K562 (cell line): ENCODE results near the gene ZNF426. TPM values are rescaled to one million over a fixed set of nuclear protein-coding genes. Genes with fewer than 3 reads are reported as not detected.

ENCODE experiments used
- ATAC-seq: fragments of 200-7000 bp; cut with Tn5 transposase; 3 replicates; pipeline ENCODE4 v1.9.1; 2020; ENCODE audit warnings: moderate library complexity
- BruUV-seq: library from RNA; stranded (reverse); fragments of 400-500 nt; replicated peaks from 2 replicates; lab custom pipeline; 2021; lab: Mats Ljungman, UMichigan
- CTCF ChIA-PET: fragments of 300-600 bp; formaldehyde crosslinking; extraction: SDS; loops from one replicate; lab custom pipeline; 2021; ENCODE audit warnings: low intra/inter-chr PET ratio; lab: Yijun Ruan, JAX
- POLR2A ChIA-PET: fragments of 300-600, 350-650 bp; sonication (Branson Sonifier 250); formaldehyde crosslinking; extraction: SDS; loops from one replicate; lab custom pipeline; 2021; ENCODE audit warnings: antibody characterized with exemption, inconsistent platforms; lab: Yijun Ruan, JAX
- DNase-seq, 4 experiments: peaks; one replicate each; pipeline versions ENCODE4 v3.0.0 to v3.0.0-alpha.2; 2011 to 2018; ENCODE audit warnings: low spot score in 3 of 4, mixed read lengths in 3 of 4; ENCODE audit errors: extremely low read depth in 1 of 4
- FAIRE-seq: peaks from 2 replicates; lab custom pipeline; 2011; peaks lifted over from hg19 to GRCh38; lab: Jason Lieb, UNC
- H2AFZ ChIP-seq: 2 replicates; pipeline ENCODE4 v1.6.0; 2011; ENCODE audit warnings: low read depth, low read length, control low read depth, inconsistent platforms
- H3K27ac ChIP-seq: fragments of 200-600 bp; 3 replicates; pipeline ENCODE4 v1.8.0; 2011; ENCODE audit warnings: low read depth, mild to moderate bottlenecking, control low read depth, inconsistent platforms, low read length, moderate library complexity, mixed read lengths; ENCODE audit errors: extremely low read depth
- H3K27me3 ChIP-seq, 2 experiments: fragments of 300-600 bp in 1 of 2; 2 replicates in 1 of 2; 3 replicates in 1 of 2; pipeline versions ENCODE4 v1.6.0 to v1.8.0; 2011; ENCODE audit warnings: inconsistent platforms in 2 of 2, low read length in 2 of 2, mild to moderate bottlenecking in 1 of 2, mixed read lengths in 1 of 2, moderate library complexity in 1 of 2; ENCODE audit not compliant: control insufficient read depth in 2 of 2, insufficient read depth in 2 of 2
- H3K36me3 ChIP-seq: fragments of 300-600 bp; 3 replicates; pipeline ENCODE4 v1.8.0; 2011; ENCODE audit warnings: mild to moderate bottlenecking, low read length, inconsistent platforms; ENCODE audit not compliant: control insufficient read depth, insufficient read depth
- H3K4me1 ChIP-seq, 2 experiments: fragments of 200-600 bp in 1 of 2; replicated peaks in 1 of 2; 2 replicates in 1 of 2; 3 replicates in 1 of 2; pipeline versions ENCODE4 v1.5.1 to v1.8.0; 2011; ENCODE audit warnings: inconsistent platforms in 2 of 2, low read length in 2 of 2, mild to moderate bottlenecking in 1 of 2, mixed read lengths in 1 of 2, moderate library complexity in 1 of 2; ENCODE audit not compliant: control insufficient read depth in 2 of 2, insufficient read depth in 2 of 2
- H3K4me2 ChIP-seq: 2 replicates; pipeline ENCODE4 v1.6.1; 2011; ENCODE audit warnings: low read length, control low read depth, inconsistent platforms, mixed read lengths; ENCODE audit not compliant: insufficient read depth
- H3K4me3 ChIP-seq: fragments of 200-600 bp; sonication (generic), shearing (Covaris generic); 2 replicates; pipeline ENCODE4 v1.5.1; 2016; ENCODE audit warnings: control low read depth, inconsistent platforms
- H3K79me2 ChIP-seq: fragments of 200-600 bp; 3 replicates; pipeline ENCODE4 v1.8.0; 2011; ENCODE audit warnings: low read length, inconsistent platforms; ENCODE audit not compliant: control insufficient read depth, insufficient read depth
- H3K9ac ChIP-seq, 2 experiments: 2 replicates each; pipeline versions ENCODE4 v1.6.0 to v1.6.1; 2011; ENCODE audit warnings: low read depth in 2 of 2, low read length in 2 of 2, control low read depth in 1 of 2, inconsistent platforms in 1 of 2, mild to moderate bottlenecking in 1 of 2, mixed read lengths in 1 of 2; ENCODE audit not compliant: insufficient read depth in 1 of 2
- H3K9me1 ChIP-seq: one replicate; pipeline ENCODE4 v1.6.0; 2011; ENCODE audit warnings: inconsistent platforms, mild to moderate bottlenecking, low read length, moderate library complexity; ENCODE audit not compliant: control insufficient read depth, insufficient read depth
- H3K9me3 ChIP-seq: replicated peaks from 2 replicates; pipeline ENCODE4 v1.5.1; 2011; ENCODE audit warnings: low read depth, low read length, inconsistent platforms; ENCODE audit not compliant: control insufficient read depth, insufficient read depth
- H4K20me1 ChIP-seq: replicated peaks from 2 replicates; pipeline ENCODE4 v1.6.1; 2011; ENCODE audit warnings: low read length, inconsistent platforms, mixed read lengths; ENCODE audit not compliant: control insufficient read depth, insufficient read depth
- COPS2 ChIP-seq: fragments of 450-650 bp; conservative IDR thresholded peaks from 2 replicates; pipeline ENCODE4 v1.6.1; 2016; ENCODE audit warnings: mild to moderate bottlenecking, moderate library complexity
- GTF2F1 ChIP-seq: IDR thresholded peaks from 2 replicates; pipeline ENCODE4 v1.6.1; 2011; ENCODE audit warnings: low read depth, low read length, improper control_type of control experiment
- MBD1 ChIP-seq: fragments of 250-450 bp; sonication (Bioruptor Pico); IDR thresholded peaks from 2 replicates; pipeline ENCODE4 v1.8.0; 2022; ENCODE audit warnings: inconsistent platforms
- PKNOX1 ChIP-seq: fragments of 450-650 bp; IDR thresholded peaks from 2 replicates; pipeline ENCODE4 v1.6.1; 2016
- RBM25 ChIP-seq: fragments of 200-400 bp; formaldehyde crosslinking; IDR thresholded peaks from 2 replicates; pipeline ENCODE4 v1.6.1; 2018; ENCODE audit warnings: low read length, low read depth, moderate library complexity; ENCODE audit not compliant: severe bottlenecking
- RBM34 ChIP-seq: fragments of 200-400 bp; formaldehyde crosslinking; IDR thresholded peaks from 2 replicates; pipeline ENCODE4 v1.6.1; 2018; ENCODE audit warnings: low read length, borderline replicate concordance; ENCODE audit not compliant: insufficient read depth
- RFX1 ChIP-seq: fragments of 450-650 bp; IDR thresholded peaks from 2 replicates; pipeline ENCODE4 v1.6.1; 2016; ENCODE audit warnings: mild to moderate bottlenecking, moderate library complexity
- RHOXF2B ChIP-seq: fragments of 250-450 bp; sonication (Bioruptor Pico); conservative IDR thresholded peaks from 2 replicates; pipeline ENCODE4 v1.5.1; 2021
- TRIM28 ChIP-seq: fragments of 450-650 bp; IDR thresholded peaks from 2 replicates; pipeline ENCODE4 v1.6.1; 2017
- XRCC3 ChIP-seq: fragments of 450-650 bp; IDR thresholded peaks from 2 replicates; pipeline ENCODE4 v1.6.1; 2017; ENCODE audit warnings: mild to moderate bottlenecking, moderate library complexity
- YY1 ChIP-seq, 3 experiments: IDR thresholded peaks; 2 replicates each; pipeline ENCODE4 v1.6.1; 2011; ENCODE audit warnings: low read length in 2 of 3, mild to moderate bottlenecking in 2 of 3, moderate library complexity in 2 of 3, borderline replicate concordance in 1 of 3, control low read depth in 1 of 3, low read depth in 1 of 3; ENCODE audit not compliant: insufficient read depth in 3 of 3, insufficient replicate concordance in 2 of 3, control insufficient read depth in 1 of 3, insufficient read length in 1 of 3; ENCODE audit errors: extremely low read depth in 1 of 3
- ZNF436 ChIP-seq: fragments of 250-450, 450-650 bp; sonication (Bioruptor Pico); formaldehyde crosslinking; IDR thresholded peaks from 2 replicates; pipeline ENCODE4 v1.7.0; 2020; ENCODE audit warnings: mild to moderate bottlenecking
- ZNF75A ChIP-seq: fragments of 450-650 bp; formaldehyde crosslinking; IDR thresholded peaks from 2 replicates; pipeline ENCODE4 v1.4.0; 2020; ENCODE audit warnings: mild to moderate bottlenecking
- WGBS: fragments of 100-300 bp; shearing (Covaris generic); methylation state at CpG from one replicate; pipeline ENCODE4 v1.1.6; 2016; ENCODE audit warnings: low coverage, mixed read lengths; ENCODE audit not compliant: insufficient coverage; ENCODE audit errors: missing lambda C conversion rate; 5-methylcytosine and 5-hydroxymethylcytosine counted together
- in situ Hi-C: fragments of 300-500 bp; cut with MboI; formaldehyde crosslinking; loops from 4 replicates; pipeline ENCODE4 v1.15.0; 2018; ENCODE audit warnings: inconsistent platforms, mixed read lengths
- intact Hi-C: fragments of 100-400 bp; cut with micrococcal nuclease; formaldehyde crosslinking; loops from 2 replicates; pipeline ENCODE4 v1.14.2; 2022
- polyA plus RNA-seq, 8 experiments: library from polyadenylated mRNA; depleted of rRNA in 4 of 8; stranded (reverse) in 5 of 8; unstranded in 3 of 8; fragments of >200 nt; fragmentation: Nextera tagmentation in 2 of 8; fragmentation: Illumina TruSeq in 1 of 8; extraction: Ambion mirVana in 2 of 8; extraction: Trizol in 1 of 8; gene quantifications; 2 replicates each; pipeline versions ENCODE4 v1.2.1 to v1.2.3, GENCODE V29; 2011 to 2014; ENCODE audit warnings: inconsistent platforms in 1 of 8, missing spikeins in 1 of 8
- total RNA-seq, 7 experiments: library from RNA; depleted of rRNA in 6 of 7; stranded (reverse); fragments of >200 nt in 6 of 7; fragmentation: Illumina TruSeq in 2 of 7; extraction: Trizol in 2 of 7; gene quantifications; 2 replicates each; pipeline versions ENCODE4 v1.2.1 to v1.2.3, GENCODE V29; 2011 to 2021; ENCODE audit warnings: low replicate concordance in 1 of 7

Gene ZNF426
- total and polyA plus RNA-seq, 9 of the 15 experiments (the other 6 are each of a cell fraction or from before 2014, with no cell fraction given), result 3.2 to 14.3 (median 6.9) TPM

GRCh38 chr19:9565900-9566705, 27.7 kb upstream of the ZNF426 start (continued):
- TF ChIP-seq GTF2F1 (peak; percentile 86), TRIM28 (peak; percentile 98), XRCC3 (peak; percentile 96)
- TF ChIP-seq, all 486 proteins: peak for 23

- FAIRE-seq, result no peak
- H3K27me3 ChIP-seq, result no peaks in the 10 kb centered on the region; a peak in 1 of 5 replicates
- no peak for ATAC-seq
- no peaks in the 10 kb centered on the region for H4K20me1 ChIP-seq
- H3K27ac ChIP-seq, result no peak overlapping the region
- no peak overlapping the region for H3K4me2 ChIP-seq
- TF ChIP-seq RBM34 (no peak), PKNOX1 (peak; percentile 52), RHOXF2B (CRISPR knock-in tag) (no peak), COPS2 (no peak), ZNF436 (CRISPR knock-in tag) (no peak), MBD1 (CRISPR knock-in tag) (no peak), ZNF75A (CRISPR knock-in tag) (no peak), RFX1 (peak; percentile 71), YY1 (IDR thresholded peaks at IDR 0.05; ENCODE audit: borderline replicate concordance in 1 of 3, control insufficient read depth in 1 of 3, extremely low read depth in 1 of 3, insufficient read depth in 3 of 3, insufficient read length in 1 of 3, insufficient replicate concordance in 2 of 3, low read depth in 1 of 3, low read length in 2 of 3) (no peak), RBM25 (no peak)
- ChIA-PET CTCF (no interaction called here), POLR2A (interaction anchor here (0.8 to 1.4 kb wide), 3 partner anchors 9 to 31 kb away, joined by 3 to 5 read pairs (median 4); no protein-coding TSS in a partner anchor)
- intact Hi-C loops, result no loop called here
- no peaks in the 10 kb centered on the region; a peak in 1 of 5 replicates for H3K4me1 ChIP-seq
- DNase-seq, result no peak
- no peaks in the 10 kb centered on the region for H3K36me3 ChIP-seq
- H2AFZ ChIP-seq, result no peak overlapping the region
- H3K9ac ChIP-seq, result no peak overlapping the region
- no peaks in the 10 kb centered on the region for H3K79me2 ChIP-seq
- H3K9me3 ChIP-seq, result 0 out of 2 replicates have a peak, but pooled peaks cover 2% of the 10 kb centered on the region
- in situ Hi-C loops, result no loop called here
- BruUV-seq, result no TSS peak
- H3K9me1 ChIP-seq, result no peaks in the 10 kb centered on the region
- H3K4me3 ChIP-seq, result no peak overlapping the region
- 10% methylated on average over 7 of the region's 7 CpGs for WGBS
Observed at GRCh38 chr19:9552536-9553274, 14.3 kb upstream of the ZNF426 start.
